Measurements from ENCODE around the gene SLC8B1. TPM values are rescaled to one million over a fixed set of nuclear protein-coding genes. Genes with fewer than 3 reads are reported as not detected.
"Not testable (repeated sequence)": the region's sequence is repeated elsewhere in the genome, so short reads cannot be mapped to it uniquely, and the experiment has no call there.

SLC8B1 gene
- total RNA-seq, 1 experiment from 2014 or later, result 8.2 TPM

- Histone ChIP-seq H3K27ac (ENCODE audit: low read depth, low read length, poor library complexity, severe bottlenecking) (peak within 1 kb of the TSS; percentile 83), H3K36me3 (ENCODE audit: insufficient read depth, low read length, poor library complexity, severe bottlenecking) (no peaks in the 10 kb centered on the region), H3K9me3 (ENCODE audit: low read depth, low read length, poor library complexity, severe bottlenecking) (no peaks in the 10 kb centered on the region), H3K4me1 (ENCODE audit: insufficient read depth, low read length, poor library complexity, severe bottlenecking) (peaks cover 6% of the 10 kb centered on the region), H3K27me3 (replicated peaks; ENCODE audit: insufficient read depth, low read depth, low read length, poor library complexity) (no peaks in the 10 kb centered on the region), H3K4me3 (ENCODE audit: low read depth, low read length, poor library complexity, severe bottlenecking) (peak within 1 kb of the TSS; percentile 96)
- BruUV-seq (replicated peaks), result no TSS peak
- no peak for TF ChIP-seq EZH2 (IDR thresholded peaks at IDR 0.05; ENCODE audit: borderline replicate concordance, low read depth, low read length, poor library complexity, severe bottlenecking)
- TF ChIP-seq, protein P1, sequence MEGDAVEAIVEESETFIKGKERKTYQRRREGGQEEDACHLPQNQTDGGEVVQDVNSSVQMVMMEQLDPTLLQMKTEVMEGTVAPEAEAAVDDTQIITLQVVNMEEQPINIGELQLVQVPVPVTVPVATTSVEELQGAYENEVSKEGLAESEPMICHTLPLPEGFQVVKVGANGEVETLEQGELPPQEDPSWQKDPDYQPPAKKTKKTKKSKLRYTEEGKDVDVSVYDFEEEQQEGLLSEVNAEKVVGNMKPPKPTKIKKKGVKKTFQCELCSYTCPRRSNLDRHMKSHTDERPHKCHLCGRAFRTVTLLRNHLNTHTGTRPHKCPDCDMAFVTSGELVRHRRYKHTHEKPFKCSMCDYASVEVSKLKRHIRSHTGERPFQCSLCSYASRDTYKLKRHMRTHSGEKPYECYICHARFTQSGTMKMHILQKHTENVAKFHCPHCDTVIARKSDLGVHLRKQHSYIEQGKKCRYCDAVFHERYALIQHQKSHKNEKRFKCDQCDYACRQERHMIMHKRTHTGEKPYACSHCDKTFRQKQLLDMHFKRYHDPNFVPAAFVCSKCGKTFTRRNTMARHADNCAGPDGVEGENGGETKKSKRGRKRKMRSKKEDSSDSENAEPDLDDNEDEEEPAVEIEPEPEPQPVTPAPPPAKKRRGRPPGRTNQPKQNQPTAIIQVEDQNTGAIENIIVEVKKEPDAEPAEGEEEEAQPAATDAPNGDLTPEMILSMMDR (conservative IDR thresholded peaks at IDR 0.05; ENCODE audit: low read depth, low read length), result no peak
- CTCF ChIA-PET, result no interaction called here
- intact Hi-C loops (cut with micrococcal nuclease; ENCODE audit: unreplicated experiment), result no loop called here
- DNase-seq (ENCODE audit: low spot score), result peak; percentile 96
- POLR2A ChIA-PET (ENCODE audit: low non-redundant PET), result no interaction called here
These were observed 23.6 kb upstream of the SLC8B1 start, which contains the start of gene PLBD2 for GRCh38 chr12:113358381-113359132. Gene PLBD2 (plus strand): TSS chr12:113358587. CDS start chr12:113358601, 14 bp downstream.

DNA sequence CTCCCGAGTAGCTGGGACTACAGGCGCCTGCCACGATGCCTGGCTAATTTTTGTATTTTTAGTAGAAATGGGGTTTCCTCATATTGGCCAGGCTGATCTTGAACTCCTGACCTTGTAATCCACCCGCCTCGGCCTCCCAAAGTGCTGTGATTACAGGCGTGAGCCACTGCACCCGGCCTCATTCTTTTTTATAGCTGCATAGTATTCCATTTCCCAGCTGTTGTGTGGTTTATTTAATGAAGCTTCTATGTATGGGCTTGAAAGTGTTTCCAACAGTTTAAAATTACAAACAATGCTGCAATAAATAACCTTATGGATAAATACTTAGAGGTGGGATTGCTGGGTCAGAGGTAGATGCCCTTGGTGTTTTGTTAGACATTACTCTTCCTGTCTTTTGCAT is 19.3 kb upstream of the SLC8B1 start:
- BruUV-seq (replicated peaks); CTCF ChIA-PET; intact Hi-C loops (cut with micrococcal nuclease; ENCODE audit: unreplicated experiment); H3K27ac ChIP-seq (ENCODE audit: low read depth, low read length, poor library complexity, severe bottlenecking); DNase-seq (ENCODE audit: low spot score); H3K36me3 ChIP-seq (ENCODE audit: insufficient read depth, low read length, poor library complexity, severe bottlenecking); H3K9me3 ChIP-seq (ENCODE audit: low read depth, low read length, poor library complexity, severe bottlenecking); H3K4me3 ChIP-seq (ENCODE audit: low read depth, low read length, poor library complexity, severe bottlenecking); H3K27me3 ChIP-seq (replicated peaks; ENCODE audit: insufficient read depth, low read depth, low read length, poor library complexity); H3K4me1 ChIP-seq (ENCODE audit: insufficient read depth, low read length, poor library complexity, severe bottlenecking): not testable (repeated sequence)
- POLR2A ChIA-PET (ENCODE audit: low non-redundant PET), result interaction anchor here (0.6 kb wide), 1 partner anchor 53 kb away, joined by 6 read pairs; no protein-coding TSS in a partner anchor

DNA sequence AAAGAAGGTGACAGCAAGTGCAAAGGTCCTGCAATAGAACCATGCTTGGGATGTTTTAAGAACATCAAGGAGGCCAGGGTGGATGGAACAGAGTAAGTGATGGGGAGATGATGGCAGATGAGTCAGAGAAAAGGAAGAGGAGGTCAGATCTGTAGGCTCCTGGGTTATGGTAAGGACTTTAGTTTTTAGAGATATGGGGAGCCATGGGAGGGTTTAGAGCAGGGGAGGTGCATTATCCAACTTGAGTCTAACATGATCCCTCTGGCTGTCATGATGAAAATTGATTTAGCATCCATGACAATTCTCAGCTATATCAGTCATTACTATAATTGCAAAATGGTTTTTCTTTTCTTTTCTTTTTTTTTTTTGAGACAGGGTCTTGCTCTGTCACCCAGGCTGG is 16.2 kb upstream of the SLC8B1 start:
- Histone ChIP-seq H3K4me1 (ENCODE audit: insufficient read depth, low read length, poor library complexity, severe bottlenecking) (no peaks in the 10 kb centered on the region), H3K36me3 (ENCODE audit: insufficient read depth, low read length, poor library complexity, severe bottlenecking) (no peaks in the 10 kb centered on the region), H3K27ac (ENCODE audit: low read depth, low read length, poor library complexity, severe bottlenecking) (no peak overlapping the region), H3K4me3 (ENCODE audit: low read depth, low read length, poor library complexity, severe bottlenecking) (no peak overlapping the region), H3K27me3 (replicated peaks; ENCODE audit: insufficient read depth, low read depth, low read length, poor library complexity) (no peaks in the 10 kb centered on the region), H3K9me3 (ENCODE audit: low read depth, low read length, poor library complexity, severe bottlenecking) (no peaks in the 10 kb centered on the region)
- no peak for DNase-seq (ENCODE audit: low spot score)
- POLR2A ChIA-PET (ENCODE audit: low non-redundant PET), result interaction anchor here (0.9 kb wide), 1 partner anchor 230 kb away, joined by 3 read pairs; no protein-coding TSS in a partner anchor
- TF ChIP-seq, protein P1 (conservative IDR thresholded peaks at IDR 0.05; ENCODE audit: low read depth, low read length), result no peak
- intact Hi-C loops (cut with micrococcal nuclease; ENCODE audit: unreplicated experiment), result no loop called here
- no TSS peak for BruUV-seq (replicated peaks)
- CTCF ChIA-PET, result no interaction called here
